Measurements from ENCODE around the gene CEP83. TPM values are rescaled to one million over a fixed set of nuclear protein-coding genes. Genes with fewer than 3 reads are reported as not detected.

CEP83 gene
- total and polyA plus RNA-seq, 8 donors, result 7.0 to 14.5 (median 8.7) TPM

- FAIRE-seq, result no peak
- WGBS, 2 donors, result 76 to 80% methylated on average over 7 of the region's 7 CpGs
- no peaks in the 10 kb centered on the region for H3K36me3 ChIP-seq
- TF ChIP-seq CTCF (IDR thresholded peaks at IDR 0.05), result no peak
- no peak for DNase-seq
- no peaks in the 10 kb centered on the region for H3K27me3 ChIP-seq
- no peak overlapping the region for H3K4me3 ChIP-seq
- H3K27ac ChIP-seq, result no peak overlapping the region
- intact Hi-C loops (cut with DNase I), result no loop called here
- no peaks in the 10 kb centered on the region for H3K4me1 ChIP-seq
- no peak for ATAC-seq
- no peaks in the 10 kb centered on the region for H3K9me3 ChIP-seq
These were observed 194.1 kb downstream of the CEP83 start for GRCh38 chr12:94265539-94265938.

DNA sequence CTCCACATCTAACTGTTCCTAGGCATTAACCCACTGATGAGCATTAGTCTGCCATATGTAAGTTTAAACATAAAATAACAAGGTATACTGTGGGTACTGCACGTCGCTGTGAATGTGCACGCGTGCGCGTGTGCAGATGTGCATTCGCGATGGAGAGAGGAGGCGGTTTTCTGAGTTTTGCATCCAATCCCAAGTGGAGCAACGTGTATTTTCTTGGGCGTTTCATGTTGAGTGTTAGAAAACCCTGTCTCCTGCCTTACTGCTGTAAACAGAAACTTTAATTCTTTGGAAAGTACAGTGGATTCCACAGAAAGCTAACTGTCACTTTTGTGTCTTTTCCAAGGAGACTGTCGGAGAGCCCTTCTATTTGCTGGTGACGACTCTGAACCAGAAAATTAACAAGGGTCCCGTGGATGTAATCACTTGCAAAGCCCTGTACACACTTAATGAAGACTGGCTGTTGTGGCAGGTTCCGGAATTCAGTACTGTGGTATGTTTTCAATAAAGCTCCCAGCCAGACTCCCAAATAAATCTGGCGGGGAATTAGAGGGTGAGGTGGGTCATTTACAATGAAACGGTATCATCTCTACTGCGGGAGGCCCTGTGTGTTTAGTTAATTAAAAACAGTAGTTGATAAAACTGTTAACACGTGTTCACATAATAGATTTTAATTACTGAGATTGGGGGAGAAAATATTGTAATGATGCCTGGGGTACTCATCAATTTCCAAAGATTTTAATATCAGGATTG lies 194.8 kb downstream of the CEP83 start:
- ATAC-seq, result no peak
- TF ChIP-seq CTCF (IDR thresholded peaks at IDR 0.05), result no peak
- H3K36me3 ChIP-seq, result no peaks in the 10 kb centered on the region
- H3K4me1 ChIP-seq, result no peaks in the 10 kb centered on the region
- FAIRE-seq, result no peak
- no peak for DNase-seq
- no peak overlapping the region for H3K4me3 ChIP-seq
- H3K27me3 ChIP-seq, result no peaks in the 10 kb centered on the region
- no peaks in the 10 kb centered on the region for H3K9me3 ChIP-seq
- WGBS, 2 donors, result 84 to 85% methylated on average over 19 of the region's 19 CpGs
- intact Hi-C loops (cut with DNase I), result no loop called here
- H3K27ac ChIP-seq, result no peak overlapping the region

DNA sequence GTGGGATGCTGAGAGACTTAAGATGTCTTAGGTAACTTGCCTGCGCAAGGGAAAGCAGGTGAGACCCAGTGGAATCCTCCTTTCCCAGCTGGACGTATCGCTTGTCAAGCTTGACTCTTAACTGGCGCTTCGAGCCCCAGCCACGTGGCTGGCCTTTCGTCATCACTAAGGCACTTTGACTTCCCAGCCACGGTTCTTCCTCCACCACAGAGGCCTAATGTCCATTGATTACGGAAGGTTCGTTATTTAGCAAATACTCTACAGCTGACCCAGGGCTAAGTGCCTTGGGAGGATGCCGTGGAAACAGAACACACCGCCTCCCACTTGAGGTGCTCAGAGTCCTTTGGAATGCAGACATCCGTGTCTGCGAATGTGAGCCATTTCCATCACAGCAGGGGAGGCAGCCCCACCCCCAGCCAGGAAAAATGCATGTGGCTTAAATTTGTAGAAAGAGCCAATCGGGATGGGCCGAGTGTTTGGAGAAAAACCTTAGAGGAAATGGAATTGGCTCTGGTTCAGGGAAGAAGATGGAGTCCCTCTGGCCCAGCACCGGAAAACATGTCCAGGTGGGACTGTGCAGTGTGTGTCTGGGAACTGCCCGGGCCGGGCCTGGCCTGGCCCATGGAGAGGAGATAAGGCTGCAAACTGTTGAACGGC lies 195.6 kb downstream of the CEP83 start:
- Histone ChIP-seq H3K9me3 (no peaks in the 10 kb centered on the region), H3K4me1 (no peaks in the 10 kb centered on the region), H3K27me3 (no peaks in the 10 kb centered on the region), H3K36me3 (no peaks in the 10 kb centered on the region), H3K27ac (peak overlapping the region in 2 of 4 donors; percentile 22 to 66), H3K4me3 (no peak overlapping the region)
- TF ChIP-seq CTCF (IDR thresholded peaks at IDR 0.05), result no peak
- WGBS, 2 donors, result 63 to 69% methylated on average over 20 of the region's 20 CpGs
- no peak for DNase-seq
- intact Hi-C loops (cut with DNase I), result no loop called here
- no peak for ATAC-seq
- FAIRE-seq, result no peak

- intact Hi-C loops (cut with DNase I), result no loop called here
- 74 to 77% methylated on average over 14 of the region's 14 CpGs for WGBS, 2 donors
- Histone ChIP-seq H3K4me3 (peak overlapping the region in 2 of 4 donors; percentile 40 to 52), H3K27me3 (no peaks in the 10 kb centered on the region), H3K36me3 (no peaks in the 10 kb centered on the region), H3K27ac (peak overlapping the region; percentile 17 to 81 (median 54)), H3K9me3 (no peaks in the 10 kb centered on the region), H3K4me1 (no peaks in the 10 kb centered on the region)
- no peak for TF ChIP-seq CTCF (IDR thresholded peaks at IDR 0.05)
- FAIRE-seq (no peak), DNase-seq (no peak), ATAC-seq (peak in 3 of 4 donors; percentile 5 to 21 (median 11))
These were observed 196.5 kb downstream of the CEP83 start for GRCh38 chr12:94263011-94263811.
